Body of pancreas (tissue), 4 donors: ENCODE data around the gene ERBB3. TPM values are rescaled to one million over a fixed set of nuclear protein-coding genes. Genes with fewer than 3 reads are reported as not detected.
A peak's percentile ranks its signal among the peaks of the same experiment; 100 is the strongest.

Source experiments
- ATAC-seq: fragments of 150-250 bp; one replicate; pipeline ENCODE4 v1.9.1; 2016
- DNase-seq, 4 donors: peaks; one replicate each; pipeline ENCODE4 v3.0.0-alpha.2; 2019
- H3K27ac ChIP-seq, 4 donors: fragments of 200-600 bp; sonication (generic); 1 replicate in 3 of 4; 2 replicates in 1 of 4; pipeline versions ENCODE4 v1.5.1 to v1.6.1; 2016 to 2019; ENCODE audit warnings: mild to moderate bottlenecking in 1 of 4, mixed read lengths in 1 of 4, moderate library complexity in 1 of 4
- H3K27me3 ChIP-seq, 2 donors: fragments of 200-600 bp; sonication (generic); one replicate each; pipeline ENCODE4 v1.6.0; 2016; ENCODE audit warnings: mild to moderate bottlenecking in 1 of 2
- H3K36me3 ChIP-seq, 2 donors: fragments of 200-600 bp; sonication (generic); replicated peaks in 1 of 2; 2 replicates each; pipeline ENCODE4 v1.5.1; 2016; ENCODE audit warnings: low read depth in 2 of 2; ENCODE audit not compliant: insufficient read depth in 1 of 2
- H3K4me1 ChIP-seq: fragments of 200-600 bp; sonication (generic); one replicate; pipeline ENCODE4 v1.6.0; 2016
- H3K4me3 ChIP-seq, 2 donors: fragments of 200-600 bp; sonication (generic); 1 replicate in 1 of 2; 2 replicates in 1 of 2; pipeline ENCODE4 v1.5.1; 2016 to 2019
- H3K9me3 ChIP-seq, 3 donors: fragments of 200-600 bp; sonication (generic); 1 replicate in 2 of 3; 2 replicates in 1 of 3; pipeline ENCODE4 v1.5.1; 2016
- CTCF ChIP-seq, 7 experiments: fragments of 450-650 bp in 4 of 7; fragments of 200-600 bp in 3 of 7; sonication (generic) in 3 of 7; IDR thresholded peaks; one replicate each; pipeline ENCODE4 v1.5.1; 2016 to 2019; ENCODE audit warnings: antibody characterized with exemption in 7 of 7
- POLR2A ChIP-seq, 3 donors: fragments of 450-650 bp; IDR thresholded peaks; one replicate each; pipeline ENCODE4 v1.6.1; 2016; ENCODE audit warnings: antibody characterized with exemption in 3 of 3, mild to moderate bottlenecking in 2 of 3
- WGBS, 2 donors: methylation state at CpG; one replicate each; pipeline ENCODE4 v1.1.5; 2017; 5-methylcytosine and 5-hydroxymethylcytosine counted together
- intact Hi-C: fragments of 100-400 bp; cut with DNase I; formaldehyde crosslinking; loops from one replicate; pipeline ENCODE4 v1.15.1; 2023
- total RNA-seq, 2 donors: library from RNA; depleted of rRNA; stranded (reverse); fragments of >200 nt; gene quantifications; one replicate each; pipeline ENCODE4 v1.1.0, GENCODE V29; 2016

The ERBB3 gene
- total RNA-seq, 2 donors from 2014 or later = 72.9 to 74.8 TPM

GRCh38 chr12:56104815-56105608 is 25.0 kb downstream of the ERBB3 start:
- 1% methylated on average over 18 to 40 of the region's 40 CpGs for WGBS, 2 donors
- no peak for TF ChIP-seq CTCF (IDR thresholded peaks at IDR 0.05)
- TF ChIP-seq POLR2A (IDR thresholded peaks at IDR 0.05) = no peak
- peak overlapping the region; percentile 73 to 81 for H3K4me3 ChIP-seq
- peaks cover 0 to 27% of the 10 kb centered on the region in 2 donors for H3K36me3 ChIP-seq
- DNase-seq (peak in 3 of 4 donors; percentile 23 to 35 (median 30)), ATAC-seq (peak; percentile 16)
- no peaks in the 10 kb centered on the region for H3K9me3 ChIP-seq
- intact Hi-C loops = no loop called here
- H3K27me3 ChIP-seq = no peaks in the 10 kb centered on the region
- H3K27ac ChIP-seq = peak overlapping the region; percentile 73 to 85 (median 82)
- peaks cover 24% of the 10 kb centered on the region for H3K4me1 ChIP-seq

- H3K36me3 ChIP-seq = peaks cover 3 to 27% of the 10 kb centered on the region in 2 donors
- H3K9me3 ChIP-seq = no peaks in the 10 kb centered on the region
- ATAC-seq (no peak), DNase-seq (no peak)
- no peak overlapping the region for H3K27ac ChIP-seq
- H3K4me3 ChIP-seq = peak overlapping the region in 1 of 2 donors; percentile 81
- TF ChIP-seq POLR2A (IDR thresholded peaks at IDR 0.05) (no peak), CTCF (IDR thresholded peaks at IDR 0.05) (no peak)
- H3K4me1 ChIP-seq = peaks cover 24% of the 10 kb centered on the region
- WGBS, 2 donors = 26 to 32% methylated on average over 2 of the region's 2 CpGs
- intact Hi-C loops = no loop called here
- H3K27me3 ChIP-seq = no peaks in the 10 kb centered on the region
Measured at GRCh38 chr12:56105609-56105902, 25.6 kb downstream of the ERBB3 start.

- ATAC-seq (no peak), DNase-seq (no peak)
- peaks cover 5 to 37% of the 10 kb centered on the region in 2 donors for H3K36me3 ChIP-seq
- H3K9me3 ChIP-seq = no peaks in the 10 kb centered on the region
- no peaks in the 10 kb centered on the region for H3K27me3 ChIP-seq
- TF ChIP-seq CTCF (IDR thresholded peaks at IDR 0.05) (no peak), POLR2A (IDR thresholded peaks at IDR 0.05) (no peak)
- peaks cover 24% of the 10 kb centered on the region for H3K4me1 ChIP-seq
- H3K27ac ChIP-seq = no peak overlapping the region
- WGBS, 2 donors = 88 to 91% methylated on average over 3 of the region's 3 CpGs
- H3K4me3 ChIP-seq = no peak overlapping the region
- intact Hi-C loops = no loop called here
Measured at GRCh38 chr12:56107242-56107641, 27.3 kb downstream of the ERBB3 start.

GRCh38 chr12:56110571-56110970 is 30.6 kb downstream of the ERBB3 start:
- H3K9me3 ChIP-seq = no peaks in the 10 kb centered on the region
- peaks cover 14% of the 10 kb centered on the region for H3K4me1 ChIP-seq
- no peaks in the 10 kb centered on the region for H3K27me3 ChIP-seq
- H3K27ac ChIP-seq = no peak overlapping the region
- TF ChIP-seq POLR2A (IDR thresholded peaks at IDR 0.05) = no peak
- no peak for TF ChIP-seq CTCF (IDR thresholded peaks at IDR 0.05)
- 85 to 94% methylated on average over 5 of the region's 5 CpGs for WGBS, 2 donors
- intact Hi-C loops = no loop called here
- H3K36me3 ChIP-seq = peaks cover 5 to 39% of the 10 kb centered on the region in 2 donors
- ATAC-seq = no peak
- H3K4me3 ChIP-seq = no peak overlapping the region
- DNase-seq = no peak

GRCh38 chr12:56114084-56114483 is 34.1 kb downstream of the ERBB3 start:
- intact Hi-C loops = no loop called here
- peaks cover 14% of the 10 kb centered on the region for H3K4me1 ChIP-seq
- no peak for ATAC-seq
- DNase-seq = no peak
- peaks cover 5 to 27% of the 10 kb centered on the region in 2 donors for H3K36me3 ChIP-seq
- H3K27ac ChIP-seq = no peak overlapping the region
- TF ChIP-seq POLR2A (IDR thresholded peaks at IDR 0.05) (no peak), CTCF (IDR thresholded peaks at IDR 0.05) (no peak)
- H3K27me3 ChIP-seq = no peaks in the 10 kb centered on the region
- H3K9me3 ChIP-seq = no peaks in the 10 kb centered on the region
- H3K4me3 ChIP-seq = no peak overlapping the region
- 77 to 96% methylated on average over 1 of the region's 1 CpG for WGBS, 2 donors
